H9 (cell line): ENCODE data around the gene MYOM1. TPM values are rescaled to one million over a fixed set of nuclear protein-coding genes. Genes with fewer than 3 reads are reported as not detected.
A peak's percentile ranks its signal among the peaks of the same experiment; 100 is the strongest.
"Not testable (repeated sequence)": the region's sequence is repeated elsewhere in the genome, so short reads cannot be mapped to it uniquely, and the experiment has no call there.

Experiments
- DNase-seq: peaks from one replicate; pipeline ENCODE4 v3.0.0-alpha.2; 2017
- H2AFZ ChIP-seq: one replicate; pipeline ENCODE4 v1.6.1; 2013; ENCODE audit warnings: mild to moderate bottlenecking, low read length, control low read depth, moderate library complexity
- H2AK5ac ChIP-seq: 2 replicates; pipeline ENCODE4 v1.6.1; 2013; ENCODE audit warnings: low read length, control low read depth, mixed read lengths; ENCODE audit not compliant: insufficient read length
- H2BK120ac ChIP-seq: one replicate; pipeline ENCODE4 v1.6.1; 2013; ENCODE audit warnings: low read depth, mild to moderate bottlenecking, low read length, control low read depth, inconsistent platforms; ENCODE audit not compliant: poor library complexity, severe bottlenecking
- H2BK12ac ChIP-seq: 2 replicates; pipeline ENCODE4 v1.6.1; 2013; ENCODE audit warnings: low read length, control low read depth, mixed read lengths, low read depth; ENCODE audit not compliant: insufficient read length
- H2BK15ac ChIP-seq: 2 replicates; pipeline ENCODE4 v1.6.1; 2013; ENCODE audit warnings: low read depth, low read length, control low read depth
- H2BK20ac ChIP-seq: one replicate; pipeline ENCODE4 v1.6.1; 2013; ENCODE audit warnings: low read depth, mild to moderate bottlenecking, low read length, control low read depth, inconsistent platforms; ENCODE audit not compliant: poor library complexity, severe bottlenecking
- H2BK5ac ChIP-seq: 2 replicates; pipeline ENCODE4 v1.6.1; 2013; ENCODE audit warnings: low read length, control low read depth, mixed read lengths; ENCODE audit not compliant: insufficient read length
- H3K14ac ChIP-seq: 2 replicates; pipeline ENCODE4 v1.6.1; 2013; ENCODE audit warnings: low read length, control low read depth; ENCODE audit not compliant: insufficient read depth
- H3K18ac ChIP-seq: 2 replicates; pipeline ENCODE4 v1.6.1; 2013; ENCODE audit warnings: low read depth, mild to moderate bottlenecking, mixed read lengths, low read length, control low read depth; ENCODE audit not compliant: insufficient read length
- H3K23ac ChIP-seq: 2 replicates; pipeline ENCODE4 v1.6.1; 2013; ENCODE audit warnings: low read length, control low read depth, mixed read lengths, low read depth; ENCODE audit not compliant: insufficient read length
- H3K23me2 ChIP-seq: 2 replicates; pipeline ENCODE4 v1.6.1; 2013; ENCODE audit warnings: low read depth, mild to moderate bottlenecking, mixed read lengths, low read length, control low read depth; ENCODE audit not compliant: insufficient read length, poor library complexity, severe bottlenecking
- H3K27ac ChIP-seq: 2 replicates; pipeline ENCODE4 v1.5.1; 2013; ENCODE audit warnings: low read length, control low read depth, mixed read lengths, low read depth; ENCODE audit not compliant: insufficient read length
- H3K27me3 ChIP-seq: 2 replicates; pipeline ENCODE4 v1.6.1; 2013; ENCODE audit warnings: low read length, control low read depth, inconsistent platforms; ENCODE audit not compliant: insufficient read depth
- H3K4ac ChIP-seq: 2 replicates; pipeline ENCODE4 v1.6.1; 2013; ENCODE audit warnings: low read depth, mild to moderate bottlenecking, control low read depth, inconsistent platforms, low read length, moderate library complexity
- H3K4me1 ChIP-seq: 2 replicates; pipeline ENCODE4 v1.6.1; 2013; ENCODE audit warnings: low read length, control low read depth, inconsistent platforms; ENCODE audit not compliant: insufficient read depth
- H3K4me2 ChIP-seq: 2 replicates; pipeline ENCODE4 v1.6.1; 2013; ENCODE audit warnings: low read length, control low read depth, mixed read lengths; ENCODE audit not compliant: insufficient read length, insufficient read depth
- H3K56ac ChIP-seq: 2 replicates; pipeline ENCODE4 v1.6.1; 2013; ENCODE audit warnings: low read depth, mild to moderate bottlenecking, mixed read lengths, low read length, control low read depth; ENCODE audit not compliant: insufficient read length
- H3K79me1 ChIP-seq: 2 replicates; pipeline ENCODE4 v1.6.1; 2013; ENCODE audit warnings: low read depth, mild to moderate bottlenecking, moderate library complexity, low read length, control low read depth, inconsistent platforms; ENCODE audit not compliant: insufficient read depth, poor library complexity, severe bottlenecking
- H3K79me2 ChIP-seq: 2 replicates; pipeline ENCODE4 v1.6.1; 2013; ENCODE audit warnings: low read length, control low read depth, inconsistent platforms; ENCODE audit not compliant: insufficient read depth
- H3K9ac ChIP-seq: 2 replicates; pipeline ENCODE4 v1.6.1; 2013; ENCODE audit warnings: low read length, control low read depth, mixed read lengths; ENCODE audit not compliant: insufficient read length; ENCODE audit errors: extremely low read depth
- H3K9me3 ChIP-seq: one replicate; pipeline ENCODE4 v1.6.1; 2013; ENCODE audit warnings: low read depth, low read length, inconsistent platforms; ENCODE audit not compliant: control insufficient read depth
- H3T11ph ChIP-seq: one replicate; pipeline ENCODE4 v1.6.1; 2013; ENCODE audit warnings: mild to moderate bottlenecking, low read length, control low read depth, inconsistent platforms
- H4K20me1 ChIP-seq: one replicate; pipeline ENCODE4 v1.6.1; 2013; ENCODE audit not compliant: control insufficient read depth, insufficient read length, insufficient read depth
- H4K5ac ChIP-seq: 2 replicates; pipeline ENCODE4 v1.6.1; 2013; ENCODE audit warnings: low read depth, mild to moderate bottlenecking, mixed read lengths, low read length, control low read depth; ENCODE audit not compliant: insufficient read length
- H4K8ac ChIP-seq: replicated peaks from 2 replicates; pipeline ENCODE4 v1.6.1; 2013; ENCODE audit warnings: low read length, control low read depth, mixed read lengths, low read depth; ENCODE audit not compliant: insufficient read length
- H4K91ac ChIP-seq: 2 replicates; pipeline ENCODE4 v1.6.1; 2013; ENCODE audit warnings: low read depth, mild to moderate bottlenecking, moderate library complexity, mixed read lengths, low read length, control low read depth; ENCODE audit not compliant: insufficient read length
- H3K27ac Mint-ChIP-seq, 3 experiments: 2 replicates in 2 of 3; 3 replicates in 1 of 3; pipeline ENCODE4 v1.8.0; 2020 to 2021; ENCODE audit warnings: mixed read lengths in 3 of 3, mild to moderate bottlenecking in 1 of 3, moderate library complexity in 1 of 3
- H3K27me3 Mint-ChIP-seq: 2 replicates; pipeline ENCODE4 v1.8.0; 2021; ENCODE audit warnings: low read depth, mild to moderate bottlenecking, moderate library complexity, mixed read lengths
- H3K36me3 Mint-ChIP-seq, 3 experiments: 2 replicates in 2 of 3; 3 replicates in 1 of 3; pipeline ENCODE4 v1.8.0; 2020 to 2021; ENCODE audit warnings: low read depth in 3 of 3, mixed read lengths in 3 of 3; ENCODE audit not compliant: insufficient read depth in 1 of 3
- H3K4me1 Mint-ChIP-seq, 2 experiments: 2 replicates each; pipeline ENCODE4 v1.8.0; 2020; ENCODE audit warnings: mixed read lengths in 2 of 2
- H3K4me3 Mint-ChIP-seq, 2 experiments: 2 replicates in 1 of 2; 3 replicates in 1 of 2; pipeline ENCODE4 v1.8.0; 2020 to 2021; ENCODE audit warnings: mild to moderate bottlenecking in 2 of 2, mixed read lengths in 2 of 2, moderate library complexity in 1 of 2
- H3K9me3 Mint-ChIP-seq, 2 experiments: 2 replicates in 1 of 2; 3 replicates in 1 of 2; pipeline ENCODE4 v1.8.0; 2020; ENCODE audit warnings: mild to moderate bottlenecking in 2 of 2, mixed read lengths in 2 of 2, moderate library complexity in 1 of 2
- WGBS: extraction: QIAGEN DNeasy Blood & Tissue Kit; methylation state at CpG from one replicate; pipeline ENCODE4 v1.1.7; 2013; ENCODE audit warnings: missing lambda C conversion rate, low lambda C conversion rate, mixed read lengths; ENCODE audit not compliant: insufficient read length; ENCODE audit errors: extremely low coverage; 5-methylcytosine and 5-hydroxymethylcytosine counted together
- total RNA-seq: library from RNA; stranded (reverse); gene quantifications from 2 replicates; pipeline ENCODE4 v1.2.1, GENCODE V29; 2021
- TF ChIP-seq, protein P1 (sequence below): fragments of 200-600 bp; sonication (generic); conservative IDR thresholded peaks from 3 replicates; pipeline ENCODE4 v1.8.0; 2021; ENCODE audit warnings: antibody characterized with exemption, mild to moderate bottlenecking

The MYOM1 gene
- total RNA-seq, 1 experiment from 2014 or later, result 0.17 TPM

DNA sequence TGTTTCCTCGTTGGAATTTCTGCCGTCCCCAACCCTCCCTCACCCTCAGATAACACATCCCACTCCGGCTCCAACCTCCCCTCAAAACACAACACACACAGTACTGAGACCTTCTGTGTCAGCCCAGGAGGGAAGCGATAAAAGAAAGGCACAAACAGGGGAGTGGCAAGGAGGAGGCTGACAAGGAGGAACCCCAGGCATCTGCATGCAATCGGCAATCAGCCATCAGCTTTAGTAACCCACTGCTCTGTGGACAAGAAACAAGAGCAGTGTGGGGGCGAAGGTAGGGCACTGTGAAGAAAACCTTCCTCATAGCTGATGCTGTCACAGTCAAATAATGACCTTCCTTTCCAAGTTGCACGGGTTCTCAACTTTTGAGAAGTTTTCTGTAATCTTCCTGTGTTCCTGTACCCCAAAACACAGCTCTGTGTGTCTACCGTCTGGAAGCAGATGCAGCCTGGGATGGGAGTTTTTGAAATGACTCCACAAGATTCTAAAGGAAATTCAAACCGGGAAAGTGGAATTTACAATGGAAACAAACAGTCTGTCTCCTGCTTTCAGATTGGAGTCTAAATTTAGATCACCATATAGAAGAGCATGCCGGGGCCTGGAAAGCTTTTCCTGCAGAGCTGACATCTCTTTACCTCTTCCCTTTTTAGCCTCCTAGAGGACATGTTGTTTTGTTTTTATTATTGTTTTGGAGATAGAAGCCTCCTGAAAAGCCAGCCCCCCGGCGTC is 190.4 kb downstream of the MYOM1 start:
- no peak overlapping the region for H2BK15ac ChIP-seq
- H3K4me1 Mint-ChIP-seq, result peaks cover 8 to 21% of the 10 kb centered on the region in 2 experiments
- H2AFZ ChIP-seq, result no peak overlapping the region
- no peak overlapping the region for H4K8ac ChIP-seq
- no peaks in the 10 kb centered on the region for H3K9me3 ChIP-seq
- no peaks in the 10 kb centered on the region for H3K9me3 Mint-ChIP-seq
- H3K79me2 ChIP-seq, result no peaks in the 10 kb centered on the region
- no peak overlapping the region for H2BK120ac ChIP-seq
- H4K91ac ChIP-seq, result no peak overlapping the region
- H2BK12ac ChIP-seq, result no peak overlapping the region
- no peak overlapping the region for H2BK20ac ChIP-seq
- no peak overlapping the region for H2AK5ac ChIP-seq
- no peak overlapping the region for H3K9ac ChIP-seq
- no peaks in the 10 kb centered on the region for H3K27me3 ChIP-seq
- no peak overlapping the region for H3K27ac ChIP-seq
- no peak overlapping the region for H3T11ph ChIP-seq
- TF ChIP-seq, protein P1, sequence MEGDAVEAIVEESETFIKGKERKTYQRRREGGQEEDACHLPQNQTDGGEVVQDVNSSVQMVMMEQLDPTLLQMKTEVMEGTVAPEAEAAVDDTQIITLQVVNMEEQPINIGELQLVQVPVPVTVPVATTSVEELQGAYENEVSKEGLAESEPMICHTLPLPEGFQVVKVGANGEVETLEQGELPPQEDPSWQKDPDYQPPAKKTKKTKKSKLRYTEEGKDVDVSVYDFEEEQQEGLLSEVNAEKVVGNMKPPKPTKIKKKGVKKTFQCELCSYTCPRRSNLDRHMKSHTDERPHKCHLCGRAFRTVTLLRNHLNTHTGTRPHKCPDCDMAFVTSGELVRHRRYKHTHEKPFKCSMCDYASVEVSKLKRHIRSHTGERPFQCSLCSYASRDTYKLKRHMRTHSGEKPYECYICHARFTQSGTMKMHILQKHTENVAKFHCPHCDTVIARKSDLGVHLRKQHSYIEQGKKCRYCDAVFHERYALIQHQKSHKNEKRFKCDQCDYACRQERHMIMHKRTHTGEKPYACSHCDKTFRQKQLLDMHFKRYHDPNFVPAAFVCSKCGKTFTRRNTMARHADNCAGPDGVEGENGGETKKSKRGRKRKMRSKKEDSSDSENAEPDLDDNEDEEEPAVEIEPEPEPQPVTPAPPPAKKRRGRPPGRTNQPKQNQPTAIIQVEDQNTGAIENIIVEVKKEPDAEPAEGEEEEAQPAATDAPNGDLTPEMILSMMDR, result no peak
- no peaks in the 10 kb centered on the region for H3K36me3 Mint-ChIP-seq
- H3K14ac ChIP-seq, result no peak overlapping the region
- no peaks in the 10 kb centered on the region for H3K4me1 ChIP-seq
- no peak overlapping the region for H3K18ac ChIP-seq
- H3K4ac ChIP-seq, result no peak overlapping the region
- H4K5ac ChIP-seq, result no peak overlapping the region
- H3K79me1 ChIP-seq, result no peaks in the 10 kb centered on the region
- H2BK5ac ChIP-seq, result no peak overlapping the region
- no peaks in the 10 kb centered on the region for H3K27me3 Mint-ChIP-seq
- no peak overlapping the region for H3K4me2 ChIP-seq
- DNase-seq, result no peak
- no peaks in the 10 kb centered on the region for H4K20me1 ChIP-seq
- H3K4me3 Mint-ChIP-seq, result no peak overlapping the region
- H3K27ac Mint-ChIP-seq, result peak overlapping the region in 1 of 3 experiments; percentile 33; a peak in 2 of 7 replicates
- H3K23ac ChIP-seq, result no peak overlapping the region
- no CpG with 5 or more reads among the region's 12 CpGs for WGBS
- H3K56ac ChIP-seq, result no peak overlapping the region
- no peaks in the 10 kb centered on the region for H3K23me2 ChIP-seq

- not testable (repeated sequence) for H2AFZ ChIP-seq, H3K23me2 ChIP-seq, H3K56ac ChIP-seq, H4K5ac ChIP-seq, H3K14ac ChIP-seq, H3K27me3 Mint-ChIP-seq, H4K8ac ChIP-seq, H3K4ac ChIP-seq, H3K4me3 Mint-ChIP-seq, H3K79me2 ChIP-seq, H3K27me3 ChIP-seq, DNase-seq, H3K9me3 ChIP-seq, H3K23ac ChIP-seq, H2BK20ac ChIP-seq, H2AK5ac ChIP-seq, H3K18ac ChIP-seq, H3K9me3 Mint-ChIP-seq, H3K27ac ChIP-seq, H3K36me3 Mint-ChIP-seq, H4K20me1 ChIP-seq, H3K4me2 ChIP-seq, H3K4me1 ChIP-seq, H3T11ph ChIP-seq, H2BK120ac ChIP-seq, H2BK15ac ChIP-seq, H2BK5ac ChIP-seq, H3K27ac Mint-ChIP-seq, H3K9ac ChIP-seq, H2BK12ac ChIP-seq, H4K91ac ChIP-seq, H3K79me1 ChIP-seq
- peaks cover 8 to 21% of the 10 kb centered on the region in 2 experiments for H3K4me1 Mint-ChIP-seq
- no CpG with 5 or more reads among the region's 3 CpGs for WGBS
These were observed 191.7 kb downstream of the MYOM1 start for GRCh38 chr18:3028115-3028514.
